Measurements from ENCODE around the gene TMA16. TPM values are rescaled to one million over a fixed set of nuclear protein-coding genes. Genes with fewer than 3 reads are reported as not detected.

TMA16 gene
- total RNA-seq, 2 experiments from 2014 or later = 53.5 to 58.4 TPM

DNA sequence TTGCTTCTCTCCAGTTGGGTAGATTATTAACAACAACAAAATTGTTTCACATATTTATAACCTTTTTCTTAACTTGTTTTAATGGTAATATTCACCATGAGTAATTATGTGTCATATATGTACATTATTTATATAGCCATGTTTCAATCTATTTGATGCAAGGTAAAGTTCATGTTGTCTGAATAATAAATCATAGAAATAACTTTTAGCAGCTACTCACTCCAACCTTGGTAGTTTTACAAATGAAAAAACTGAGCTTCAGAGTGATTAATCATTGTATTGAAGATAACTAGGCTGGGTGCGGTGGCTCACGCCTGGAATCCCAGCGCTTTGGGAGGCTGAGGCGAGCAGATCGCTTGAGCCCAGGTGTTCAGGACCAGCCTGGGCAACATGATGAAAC, 46.0 kb downstream of the TMA16 start:
- ATAC-seq (no peak), DNase-seq (no peak)
- H3K36me3 Mint-ChIP-seq (ENCODE audit: low read depth) = no peaks in the 10 kb centered on the region
- ChIA-PET CTCF (interaction anchor here (0.6 to 3.4 kb wide), 7 partner anchors 8 to 141 kb away, joined by 3 to 11 read pairs (median 3); no protein-coding TSS in a partner anchor), POLR2A (interaction anchor here (5.9 kb wide), 1 partner anchor 47 kb away, joined by 20 read pairs; the partner anchor contains the start of gene TMA16)
- H3K27ac Mint-ChIP-seq = no peak overlapping the region
- intact Hi-C loops (cut with micrococcal nuclease) = no loop called here
- H3K4me3 Mint-ChIP-seq = no peak overlapping the region
- H3K27me3 Mint-ChIP-seq = no peaks in the 10 kb centered on the region
- no peaks in the 10 kb centered on the region for H3K4me1 Mint-ChIP-seq (ENCODE audit: low read depth)
- H3K9me3 Mint-ChIP-seq = no peaks in the 10 kb centered on the region
- TF ChIP-seq, protein P1, sequence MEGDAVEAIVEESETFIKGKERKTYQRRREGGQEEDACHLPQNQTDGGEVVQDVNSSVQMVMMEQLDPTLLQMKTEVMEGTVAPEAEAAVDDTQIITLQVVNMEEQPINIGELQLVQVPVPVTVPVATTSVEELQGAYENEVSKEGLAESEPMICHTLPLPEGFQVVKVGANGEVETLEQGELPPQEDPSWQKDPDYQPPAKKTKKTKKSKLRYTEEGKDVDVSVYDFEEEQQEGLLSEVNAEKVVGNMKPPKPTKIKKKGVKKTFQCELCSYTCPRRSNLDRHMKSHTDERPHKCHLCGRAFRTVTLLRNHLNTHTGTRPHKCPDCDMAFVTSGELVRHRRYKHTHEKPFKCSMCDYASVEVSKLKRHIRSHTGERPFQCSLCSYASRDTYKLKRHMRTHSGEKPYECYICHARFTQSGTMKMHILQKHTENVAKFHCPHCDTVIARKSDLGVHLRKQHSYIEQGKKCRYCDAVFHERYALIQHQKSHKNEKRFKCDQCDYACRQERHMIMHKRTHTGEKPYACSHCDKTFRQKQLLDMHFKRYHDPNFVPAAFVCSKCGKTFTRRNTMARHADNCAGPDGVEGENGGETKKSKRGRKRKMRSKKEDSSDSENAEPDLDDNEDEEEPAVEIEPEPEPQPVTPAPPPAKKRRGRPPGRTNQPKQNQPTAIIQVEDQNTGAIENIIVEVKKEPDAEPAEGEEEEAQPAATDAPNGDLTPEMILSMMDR (IDR thresholded peaks at IDR 0.05) = no peak

DNA sequence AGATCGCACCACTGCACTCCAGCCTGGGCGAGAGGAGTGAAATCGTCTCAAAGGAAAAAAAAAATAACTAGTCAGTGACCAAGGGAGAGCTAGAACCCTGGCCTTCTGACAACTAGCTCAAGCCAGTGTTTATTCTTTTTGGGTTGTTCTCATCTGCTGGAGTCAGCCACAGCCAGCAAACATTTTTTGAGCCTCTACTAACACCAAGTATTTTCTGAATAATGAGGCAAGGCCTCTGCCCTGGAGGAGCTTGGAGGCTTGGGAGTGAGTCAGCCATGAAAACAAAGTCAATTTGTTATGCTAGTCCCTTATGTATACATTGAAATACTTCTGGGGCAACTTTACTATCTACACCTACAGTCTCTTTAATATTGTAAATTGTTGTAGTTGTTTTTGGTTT, 46.5 kb downstream of the TMA16 start:
- CTCF ChIA-PET = interaction anchor here (0.7 to 3.4 kb wide), 5 partner anchors 9 to 356 kb away, joined by 3 to 11 read pairs (median 5); no protein-coding TSS in a partner anchor
- ATAC-seq = no peak
- H3K36me3 Mint-ChIP-seq (ENCODE audit: low read depth) = no peaks in the 10 kb centered on the region
- H3K4me3 Mint-ChIP-seq = no peak overlapping the region
- POLR2A ChIA-PET = interaction anchor here (5.9 kb wide), 1 partner anchor 47 kb away, joined by 20 read pairs; the partner anchor contains the start of gene TMA16
- intact Hi-C loops (cut with micrococcal nuclease) = no loop called here
- DNase-seq = no peak
- no peaks in the 10 kb centered on the region for H3K9me3 Mint-ChIP-seq
- TF ChIP-seq, protein P1 (IDR thresholded peaks at IDR 0.05) = no peak
- H3K27me3 Mint-ChIP-seq = no peaks in the 10 kb centered on the region
- H3K27ac Mint-ChIP-seq = no peak overlapping the region
- H3K4me1 Mint-ChIP-seq (ENCODE audit: low read depth) = no peaks in the 10 kb centered on the region

DNA sequence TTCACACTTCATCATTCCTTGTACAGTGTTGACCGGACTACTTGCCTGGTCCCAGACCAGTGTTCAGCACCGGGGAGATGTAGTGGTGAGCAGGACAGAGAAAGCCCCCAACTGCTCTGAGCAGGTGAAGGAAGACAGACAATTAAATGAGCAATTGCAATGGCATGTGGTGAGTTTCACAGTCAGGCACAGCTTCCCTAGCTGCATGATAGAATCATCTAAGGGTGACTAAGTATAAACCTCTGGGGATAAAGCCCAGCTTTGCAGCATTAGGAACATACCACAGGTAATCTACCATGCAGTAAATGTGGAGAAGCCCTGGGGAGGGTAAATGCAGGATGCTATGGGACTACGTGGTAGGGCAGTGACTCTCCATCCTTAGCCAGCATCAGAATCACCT, 47.8 kb downstream of the TMA16 start:
- Mint-ChIP-seq H3K4me1 (ENCODE audit: low read depth) (no peaks in the 10 kb centered on the region), H3K4me3 (no peak overlapping the region), H3K36me3 (ENCODE audit: low read depth) (no peaks in the 10 kb centered on the region), H3K9me3 (no peaks in the 10 kb centered on the region), H3K27me3 (no peaks in the 10 kb centered on the region), H3K27ac (no peak overlapping the region)
- ChIA-PET CTCF (interaction anchor here (0.6 to 1.8 kb wide), 8 partner anchors 8 to 1045 kb away, joined by 3 to 8 read pairs (median 5); partner anchors contain the start of gene TMA16), POLR2A (interaction anchor here (5.9 kb wide), 1 partner anchor 48 kb away, joined by 20 read pairs; the partner anchor contains the start of gene TMA16)
- no peak for DNase-seq
- intact Hi-C loops (cut with micrococcal nuclease) = no loop called here
- TF ChIP-seq, protein P1 (IDR thresholded peaks at IDR 0.05) = no peak
- no peak for ATAC-seq

DNA sequence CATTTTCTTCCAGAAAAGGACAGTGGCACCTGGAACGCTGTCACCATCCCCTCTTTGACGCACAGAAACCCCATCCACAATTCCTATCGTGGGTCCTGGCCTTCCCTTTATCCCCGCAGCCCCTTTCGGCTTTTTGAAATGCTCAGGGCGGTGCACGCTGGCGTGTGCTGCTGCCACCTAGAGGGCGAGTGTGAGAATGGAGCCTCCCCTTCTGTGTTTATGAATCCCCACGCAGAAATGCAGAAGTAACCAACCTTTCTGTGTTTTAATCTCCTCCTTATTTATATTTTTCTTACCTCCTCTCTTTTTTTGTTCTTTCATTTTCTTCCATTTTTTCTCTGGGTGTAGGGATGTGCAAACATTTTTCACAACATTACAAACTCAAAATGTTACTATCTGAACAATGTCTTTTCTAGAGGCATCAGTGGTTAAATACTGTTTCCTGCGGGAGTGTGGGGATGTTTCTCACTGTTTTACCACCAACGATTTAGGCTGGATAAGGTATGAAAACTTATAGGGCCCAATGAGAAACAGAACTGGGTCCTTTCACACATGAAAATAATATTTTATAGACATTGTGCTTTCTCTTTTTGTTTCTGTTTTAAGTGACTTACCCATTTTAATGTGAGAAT, 50.0 kb downstream of the TMA16 start:
- TF ChIP-seq, protein P1 (IDR thresholded peaks at IDR 0.05) = peak; percentile 92
- Mint-ChIP-seq H3K27ac (no peak overlapping the region), H3K36me3 (ENCODE audit: low read depth) (no peaks in the 10 kb centered on the region), H3K9me3 (no peaks in the 10 kb centered on the region), H3K27me3 (no peaks in the 10 kb centered on the region), H3K4me3 (no peak overlapping the region), H3K4me1 (ENCODE audit: low read depth) (peaks cover 8% of the 10 kb centered on the region)
- DNase-seq = peak; percentile 71
- ATAC-seq = peak; percentile 85
- intact Hi-C loops (cut with micrococcal nuclease) = loop anchor here (2.0 kb wide), 1 partner anchor 60 kb away; no protein-coding TSS in a partner anchor
- POLR2A ChIA-PET = no interaction called here
- CTCF ChIA-PET = interaction anchor here (1.1 to 1.8 kb wide), 5 partner anchors 9 to 59 kb away, joined by 3 to 10 read pairs (median 5); no protein-coding TSS in a partner anchor
